OCI-LY1 (cell line): Measurements from ENCODE around the gene PTPRN2.

Experiments
- H2AFZ ChIP-seq: fragments of 200-600 bp; sonication (generic), shearing (Covaris generic); 2 replicates; pipeline ENCODE4 v1.6.0; 2014; ENCODE audit warnings: antibody characterized with exemption, mild to moderate bottlenecking, low read length
- H3F3A ChIP-seq: fragments of 200-600 bp; sonication (generic), shearing (Covaris generic); 2 replicates; pipeline ENCODE4 v1.6.0; 2014; ENCODE audit warnings: mild to moderate bottlenecking, antibody characterized with exemption, low read length, moderate library complexity; ENCODE audit not compliant: insufficient read depth
- H3K27ac ChIP-seq: fragments of 200-600 bp; sonication (generic); 2 replicates; pipeline ENCODE4 v1.5.1; 2014; ENCODE audit warnings: low read length, mixed run types, mild to moderate bottlenecking, low read depth; ENCODE audit not compliant: poor library complexity, severe bottlenecking
- H3K27me3 ChIP-seq: fragments of 200-600 bp; sonication (generic); 2 replicates; pipeline ENCODE4 v1.6.0; 2014; ENCODE audit warnings: antibody characterized with exemption, mild to moderate bottlenecking, low read length, moderate library complexity; ENCODE audit not compliant: insufficient read depth
- H3K36me3 ChIP-seq: fragments of 200-600 bp; sonication (generic); 2 replicates; pipeline ENCODE4 v1.6.1; 2014; ENCODE audit warnings: mild to moderate bottlenecking, antibody characterized with exemption, low read length, moderate library complexity, mixed read lengths; ENCODE audit not compliant: insufficient read depth
- H3K4me1 ChIP-seq: fragments of 200-600 bp; sonication (generic); 2 replicates; pipeline ENCODE4 v1.5.1; 2014; ENCODE audit warnings: mild to moderate bottlenecking, low read length, moderate library complexity; ENCODE audit not compliant: insufficient read depth, severe bottlenecking
- H3K4me2 ChIP-seq: fragments of 200-600 bp; sonication (generic), shearing (Covaris generic); 2 replicates; pipeline ENCODE4 v1.6.1; 2014; ENCODE audit warnings: low read length
- H3K4me3 ChIP-seq: fragments of 200-600 bp; sonication (generic); 2 replicates; pipeline ENCODE4 v1.5.1; 2014; ENCODE audit warnings: low read length, low read depth, mild to moderate bottlenecking, mixed read lengths; ENCODE audit not compliant: poor library complexity, severe bottlenecking
- H3K79me2 ChIP-seq: fragments of 200-600 bp; shearing (Covaris generic); 2 replicates; pipeline ENCODE4 v1.6.1; 2016; ENCODE audit warnings: mixed run types, low read length, mixed read lengths; ENCODE audit not compliant: insufficient read depth
- H3K9ac ChIP-seq: fragments of 200-600 bp; sonication (generic), shearing (Covaris generic); 2 replicates; pipeline ENCODE4 v1.6.1; 2014; ENCODE audit warnings: mild to moderate bottlenecking, low read length, mixed read lengths
- H3K9me2 ChIP-seq: fragments of 200-600 bp; sonication (generic), shearing (Covaris generic); 2 replicates; pipeline ENCODE4 v1.6.1; 2014; ENCODE audit warnings: low read depth, mild to moderate bottlenecking, low read length, mixed read lengths
- H3K9me3 ChIP-seq: fragments of 200-600 bp; shearing (Covaris generic); 2 replicates; pipeline ENCODE4 v1.6.1; 2014; ENCODE audit warnings: low read length, mixed read lengths
- H4K20me1 ChIP-seq: fragments of 200-600 bp; sonication (generic), shearing (Covaris generic); 2 replicates; pipeline ENCODE4 v1.6.0; 2016; ENCODE audit warnings: mild to moderate bottlenecking, low read length; ENCODE audit not compliant: insufficient read depth
- CTCF ChIP-seq: fragments of 200-600 bp; sonication (generic), shearing (Covaris generic); IDR thresholded peaks from 2 replicates; pipeline ENCODE4 v1.5.1; 2017; ENCODE audit warnings: mild to moderate bottlenecking, antibody characterized with exemption, low read length, moderate library complexity, mixed read lengths
- EZH2 ChIP-seq: fragments of 200-600 bp; sonication (generic), shearing (Covaris generic); IDR thresholded peaks from 2 replicates; pipeline ENCODE4 v1.8.0; 2017; ENCODE audit warnings: borderline replicate concordance, mixed run types, mild to moderate bottlenecking, antibody characterized with exemption, low read length, moderate library complexity, mixed read lengths

Gene PTPRN2

GRCh38 chr7:158544708-158545107 is 42.9 kb downstream of the PTPRN2 start:
- H3K9me2 ChIP-seq, result no peaks in the 10 kb centered on the region
- no peak overlapping the region for H3K4me3 ChIP-seq
- H3K4me2 ChIP-seq, result no peak overlapping the region
- peaks cover 55% of the 10 kb centered on the region for H3K4me1 ChIP-seq
- no peaks in the 10 kb centered on the region for H4K20me1 ChIP-seq
- TF ChIP-seq CTCF, result no peak
- no peak for TF ChIP-seq EZH2
- no peak overlapping the region for H2AFZ ChIP-seq
- H3K79me2 ChIP-seq, result no peaks in the 10 kb centered on the region
- H3K27ac ChIP-seq, result no peak overlapping the region
- H3K9ac ChIP-seq, result no peak overlapping the region
- no peaks in the 10 kb centered on the region for H3K9me3 ChIP-seq
- H3K27me3 ChIP-seq, result no peaks in the 10 kb centered on the region
- no peaks in the 10 kb centered on the region for H3F3A ChIP-seq
- no peaks in the 10 kb centered on the region for H3K36me3 ChIP-seq

- TF ChIP-seq EZH2, result no peak
- Histone ChIP-seq H4K20me1 (no peaks in the 10 kb centered on the region), H3K9me3 (no peaks in the 10 kb centered on the region), H3K36me3 (no peaks in the 10 kb centered on the region), H2AFZ (no peak overlapping the region), H3K79me2 (no peaks in the 10 kb centered on the region), H3K9me2 (no peaks in the 10 kb centered on the region), H3K4me2 (no peak overlapping the region), H3K4me1 (peaks cover 64% of the 10 kb centered on the region), H3K9ac (no peak overlapping the region), H3K27ac (no peak overlapping the region), H3K27me3 (no peaks in the 10 kb centered on the region), H3K4me3 (no peak overlapping the region), H3F3A (no peaks in the 10 kb centered on the region)
Observed at GRCh38 chr7:158543840-158544239, 43.8 kb downstream of the PTPRN2 start.

GRCh38 chr7:158542651-158543566 is 44.7 kb downstream of the PTPRN2 start:
- no peaks in the 10 kb centered on the region for H3F3A ChIP-seq
- no peaks in the 10 kb centered on the region for H3K9me2 ChIP-seq
- H3K4me2 ChIP-seq, result no peak overlapping the region
- TF ChIP-seq EZH2 (no peak), CTCF (no peak)
- no peak overlapping the region for H3K9ac ChIP-seq
- H3K79me2 ChIP-seq, result no peaks in the 10 kb centered on the region
- no peaks in the 10 kb centered on the region for H3K27me3 ChIP-seq
- H3K4me1 ChIP-seq, result peaks cover 73% of the 10 kb centered on the region
- no peak overlapping the region for H3K4me3 ChIP-seq
- H4K20me1 ChIP-seq, result no peaks in the 10 kb centered on the region
- no peak overlapping the region for H2AFZ ChIP-seq
- peak overlapping the region; percentile 98 for H3K27ac ChIP-seq
- H3K9me3 ChIP-seq, result no peaks in the 10 kb centered on the region
- H3K36me3 ChIP-seq, result no peaks in the 10 kb centered on the region
